NCI-H2196 treated with DMSO at 0.1 percent for 48 hours (cell line): ENCODE measurements around the gene CX3CR1.
"Not testable (repeated sequence)": the region's sequence is repeated elsewhere in the genome, so short reads cannot be mapped to it uniquely, and the experiment has no call there.

ENCODE experiments used
- DNase-seq: peaks from one replicate; lab custom pipeline; 2025; ENCODE audit not compliant: unreplicated experiment; lab: John Stamatoyannopoulos, UW

The CX3CR1 gene

DNA sequence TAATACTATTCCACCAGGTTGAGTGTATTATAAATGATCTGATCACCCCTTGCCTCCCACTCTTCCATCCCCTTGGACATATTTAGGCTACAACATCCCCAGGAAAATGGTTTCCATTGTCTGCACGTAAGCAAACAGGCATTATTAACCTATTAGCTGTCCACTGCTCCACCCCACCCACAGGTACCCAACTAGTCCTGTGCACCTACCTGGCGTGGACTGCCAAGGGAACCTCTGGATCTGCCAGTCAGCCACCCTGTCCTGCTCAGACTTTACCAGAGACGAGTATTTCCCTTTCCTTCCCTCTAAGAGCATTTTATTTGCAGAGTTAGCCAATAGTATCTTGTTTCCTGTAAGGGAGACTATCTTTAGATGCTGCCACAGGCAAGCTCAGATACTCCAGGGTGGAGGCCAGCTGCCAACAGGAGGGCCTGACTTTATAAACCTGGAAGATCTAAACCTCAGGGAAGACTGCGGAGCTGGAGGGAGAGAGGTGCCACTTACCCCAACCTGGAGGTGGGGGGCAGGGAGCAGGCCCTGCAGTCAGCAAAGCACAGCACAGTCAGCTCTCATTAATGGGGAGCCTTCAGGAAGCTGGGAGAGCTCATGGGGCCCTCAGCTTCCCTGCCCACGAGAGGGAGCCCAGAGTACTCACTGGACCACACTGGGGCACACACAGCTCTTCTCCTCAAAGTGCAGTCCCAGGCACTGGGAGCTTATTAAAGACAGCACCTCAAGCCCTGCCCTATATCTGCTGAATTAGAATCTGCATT, at the start of gene CX3CR1:
TSS of gene CX3CR1 (minus strand) at position 292 of the 773 bp plus-strand sequence. CDS start 13,527 bp downstream, outside the sequence.
- no peak for DNase-seq

DNA sequence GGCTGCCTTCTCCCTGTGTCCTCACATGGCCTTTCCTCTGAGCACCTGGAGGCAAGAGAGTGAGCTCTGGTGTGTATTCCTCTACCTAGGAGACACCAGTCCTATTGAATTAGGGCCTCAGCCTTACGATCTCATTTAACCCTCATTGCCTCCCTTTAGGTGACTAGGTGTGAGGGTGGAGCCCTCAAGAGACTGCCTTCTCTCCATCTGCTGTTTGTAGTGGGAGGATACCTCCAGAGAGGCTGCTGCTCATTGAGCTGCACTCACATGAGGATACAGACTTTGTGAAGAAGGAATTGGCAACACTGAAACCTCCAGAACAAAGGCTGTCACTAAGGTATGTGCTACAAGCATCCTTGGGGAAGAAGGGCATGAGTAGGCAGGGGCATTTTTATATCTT, 49.7 kb upstream of the CX3CR1 start, which contains the start of gene CCR8:
TSS of gene CCR8 (plus strand) at position 217 of the 400 bp plus-strand sequence. CDS start 2,623 bp downstream, outside the sequence.
- no peak for DNase-seq

DNA sequence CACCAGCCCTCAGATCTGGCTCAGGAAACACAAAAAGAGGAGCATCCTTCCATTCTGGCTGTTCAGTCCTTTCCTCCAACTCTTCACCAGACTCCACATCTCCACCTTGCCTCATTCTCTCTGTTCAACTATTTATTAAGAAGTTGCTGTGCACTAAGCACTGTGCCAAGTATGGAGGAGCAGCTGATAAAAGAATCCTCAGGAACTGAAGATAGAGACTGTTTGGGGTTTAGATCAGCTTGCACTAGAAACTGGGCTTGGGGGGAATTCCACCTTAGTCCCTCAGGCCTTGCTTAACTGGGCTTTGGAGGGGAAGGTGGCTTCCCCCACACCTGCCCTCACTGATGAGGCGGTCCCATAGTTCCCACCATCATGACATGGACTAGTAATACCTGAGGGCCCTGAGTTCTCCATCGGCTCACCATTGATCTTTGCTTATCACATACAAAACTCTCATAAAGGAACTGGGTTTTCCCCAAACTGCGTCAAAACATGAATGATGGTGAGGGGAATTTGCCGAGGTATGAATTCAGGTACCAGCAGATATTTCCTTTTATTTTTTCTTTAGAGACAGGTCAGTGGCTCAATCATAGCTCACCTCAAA, 48.0 kb upstream of the CX3CR1 start:
- DNase-seq: no peak

- no peak for DNase-seq
Observed at GRCh38 chr3:39327053-39327745, 47.4 kb upstream of the CX3CR1 start.

GRCh38 chr3:39325236-39325635, 45.4 kb upstream of the CX3CR1 start:
- no peak for DNase-seq

DNA sequence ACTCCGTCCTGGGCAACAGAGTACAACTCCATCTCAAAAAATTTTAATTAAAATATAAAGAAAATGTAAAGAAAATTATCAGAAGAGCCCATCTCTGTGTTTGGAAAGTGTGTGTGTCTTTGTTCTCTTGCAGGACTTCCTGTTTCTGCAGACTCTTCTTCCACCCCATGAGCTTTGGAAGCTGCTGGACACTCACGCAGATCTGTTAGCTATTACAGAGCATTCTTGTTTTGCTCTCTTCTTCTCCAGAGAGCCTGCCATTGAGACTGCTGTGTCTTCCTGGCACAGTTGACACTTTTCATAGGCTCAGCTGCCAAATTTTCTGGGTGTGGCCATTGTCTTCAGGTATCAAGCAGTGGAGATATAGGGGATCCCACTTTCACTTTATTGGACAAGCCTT, 43.7 kb upstream of the CX3CR1 start:
- no peak for DNase-seq

DNA sequence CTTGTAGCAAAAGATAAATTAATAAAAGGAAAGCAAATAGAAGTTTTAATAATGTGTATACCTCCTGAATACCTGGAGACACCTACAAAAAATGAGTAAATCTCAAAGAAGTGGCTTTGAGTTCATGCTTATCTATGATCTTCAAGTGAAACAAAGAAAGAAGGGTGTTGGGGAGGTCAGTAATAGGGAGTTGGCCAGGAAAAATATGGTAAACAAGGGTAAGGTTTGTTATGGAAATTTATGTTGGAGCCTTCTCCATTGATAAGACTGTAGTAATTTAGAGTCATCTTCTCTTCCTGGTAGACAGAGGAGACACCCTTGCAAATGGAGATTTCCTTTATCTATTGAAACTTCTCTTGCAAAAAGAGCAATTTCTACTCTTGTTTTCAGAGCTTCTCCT, 43.1 kb upstream of the CX3CR1 start:
- no peak for DNase-seq

DNA sequence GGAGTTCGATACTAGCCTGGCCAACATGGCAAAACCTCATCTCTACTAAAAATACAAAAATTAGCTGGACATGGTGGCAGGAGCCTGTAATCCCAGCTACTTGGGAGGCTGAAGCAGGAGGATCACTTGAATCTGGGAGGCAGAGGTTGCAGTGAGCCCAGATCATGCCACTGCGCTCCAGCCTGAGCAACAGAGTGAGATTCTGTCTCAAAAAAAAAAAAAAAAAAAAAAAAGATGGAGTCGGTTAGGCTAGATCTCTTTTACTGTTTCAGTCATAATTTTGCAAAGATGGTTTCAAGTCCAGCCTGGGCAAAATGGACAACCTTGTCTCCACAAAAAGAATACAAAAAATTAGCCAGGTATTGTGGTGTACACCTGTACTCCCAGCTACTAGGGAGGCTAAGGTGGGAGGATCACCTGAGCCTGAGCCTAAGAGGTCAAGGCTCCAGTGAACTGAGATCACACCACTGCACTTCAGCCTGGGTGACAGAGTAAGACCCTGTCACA, 42.4 kb upstream of the CX3CR1 start:
- DNase-seq: not testable (repeated sequence)

DNA sequence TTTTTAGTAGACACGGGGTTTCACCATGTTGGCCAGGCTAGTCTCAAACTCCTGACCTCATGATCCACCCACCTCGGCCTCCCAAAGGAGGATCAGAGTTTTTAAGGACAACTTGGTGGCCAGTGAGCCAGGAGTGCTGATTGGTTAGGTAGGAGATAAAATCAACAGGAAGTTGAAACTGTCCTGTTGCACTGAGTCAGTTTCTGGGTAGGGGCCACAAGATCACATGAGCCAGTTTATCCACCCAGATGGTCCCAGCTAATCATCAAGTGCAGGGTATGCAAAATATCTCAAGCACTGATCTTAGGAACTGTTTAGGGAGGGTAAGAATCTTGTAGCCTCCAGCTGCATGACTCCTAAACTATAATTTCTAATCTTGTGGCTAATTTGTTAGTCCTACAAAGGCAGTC, 41.7 kb upstream of the CX3CR1 start:
- DNase-seq: not testable (repeated sequence)

- DNase-seq: no peak
Observed at GRCh38 chr3:39319249-39319648, 39.4 kb upstream of the CX3CR1 start.

GRCh38 chr3:39318301-39318700, 38.5 kb upstream of the CX3CR1 start:
- DNase-seq: no peak

DNA sequence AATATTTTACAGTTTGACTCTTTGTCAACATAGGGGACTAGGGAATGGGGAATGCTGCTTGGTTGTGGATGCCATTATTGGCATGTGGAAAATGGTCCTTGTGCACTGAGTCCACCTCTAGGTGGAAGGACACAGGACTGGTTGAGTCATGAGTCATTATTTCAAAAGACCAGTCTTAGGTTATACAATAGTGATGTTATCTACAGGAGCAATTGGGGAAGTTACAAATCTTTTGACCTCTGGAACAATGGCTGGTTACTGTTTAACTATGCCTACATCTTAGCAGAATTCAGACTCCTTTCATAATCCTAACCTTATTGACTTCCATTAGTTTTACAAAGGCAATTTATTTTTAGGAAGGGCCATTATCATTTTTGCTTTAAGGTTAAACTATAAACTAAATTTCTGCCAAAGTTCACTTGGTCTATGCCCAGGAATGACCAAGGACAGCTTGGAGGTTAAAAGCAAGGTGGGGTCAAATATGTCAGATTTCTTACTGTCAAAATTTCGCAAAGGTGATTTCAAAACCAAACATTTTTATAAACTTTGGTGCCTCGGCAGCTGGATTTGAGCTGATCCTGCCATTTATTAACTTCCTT, 37.8 kb upstream of the CX3CR1 start:
- DNase-seq: no peak

GRCh38 chr3:39315420-39315819, 35.6 kb upstream of the CX3CR1 start:
- no peak for DNase-seq

- no peak for DNase-seq
Observed at GRCh38 chr3:39313289-39313688, 33.5 kb upstream of the CX3CR1 start.

GRCh38 chr3:39302178-39302577, 22.3 kb upstream of the CX3CR1 start:
- DNase-seq: no peak

GRCh38 chr3:39299279-39299678, 19.4 kb upstream of the CX3CR1 start:
- DNase-seq: no peak

DNA sequence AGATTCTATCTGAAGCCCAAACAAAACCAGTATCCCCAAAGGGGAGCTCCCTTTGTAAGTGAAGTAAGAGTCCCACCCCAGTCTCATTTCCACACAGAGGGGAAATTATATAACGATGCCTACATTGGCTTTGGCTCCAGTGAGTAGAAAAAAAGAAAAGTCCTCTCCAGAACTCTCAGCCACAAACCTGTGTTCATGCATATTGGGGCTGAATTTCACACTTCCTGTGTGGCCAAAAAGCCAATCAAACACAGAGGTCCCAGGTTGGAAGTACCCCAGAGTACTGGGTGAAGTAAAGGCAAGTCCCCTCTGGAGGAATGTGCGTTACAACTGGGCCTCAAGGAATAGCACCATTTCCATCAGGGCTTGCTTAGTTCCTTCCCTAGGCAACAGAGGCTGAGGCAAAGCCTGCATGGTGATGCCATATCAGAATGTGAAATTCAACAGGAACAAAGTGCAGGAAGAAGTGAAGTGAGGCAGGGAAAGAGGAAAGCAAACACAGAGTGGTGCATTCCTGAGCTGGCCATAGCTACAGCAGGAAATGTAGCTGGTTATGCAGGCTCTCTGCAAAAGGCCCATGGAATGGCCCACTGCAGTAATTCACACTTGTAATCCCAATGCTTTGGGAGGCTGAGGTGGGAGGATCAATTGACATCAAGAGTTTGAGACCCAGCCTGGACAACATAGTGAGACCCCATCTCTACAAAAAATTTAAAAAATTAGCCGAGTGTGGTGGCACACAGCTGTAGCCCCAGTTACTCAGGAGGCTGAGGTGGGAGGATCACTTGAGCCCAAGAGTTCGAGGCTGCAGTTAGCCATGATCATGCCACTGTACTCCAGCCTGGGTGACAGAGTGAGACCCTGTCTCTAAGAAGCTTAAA, 16.6 kb upstream of the CX3CR1 start:
- no peak for DNase-seq

- DNase-seq: no peak
Observed at GRCh38 chr3:39295184-39295775, 15.4 kb upstream of the CX3CR1 start.

- no peak for DNase-seq
Observed at GRCh38 chr3:39294446-39295183, 14.8 kb upstream of the CX3CR1 start.
